Measurements from ENCODE around the gene CYB561D1.

The CYB561D1 gene

DNA sequence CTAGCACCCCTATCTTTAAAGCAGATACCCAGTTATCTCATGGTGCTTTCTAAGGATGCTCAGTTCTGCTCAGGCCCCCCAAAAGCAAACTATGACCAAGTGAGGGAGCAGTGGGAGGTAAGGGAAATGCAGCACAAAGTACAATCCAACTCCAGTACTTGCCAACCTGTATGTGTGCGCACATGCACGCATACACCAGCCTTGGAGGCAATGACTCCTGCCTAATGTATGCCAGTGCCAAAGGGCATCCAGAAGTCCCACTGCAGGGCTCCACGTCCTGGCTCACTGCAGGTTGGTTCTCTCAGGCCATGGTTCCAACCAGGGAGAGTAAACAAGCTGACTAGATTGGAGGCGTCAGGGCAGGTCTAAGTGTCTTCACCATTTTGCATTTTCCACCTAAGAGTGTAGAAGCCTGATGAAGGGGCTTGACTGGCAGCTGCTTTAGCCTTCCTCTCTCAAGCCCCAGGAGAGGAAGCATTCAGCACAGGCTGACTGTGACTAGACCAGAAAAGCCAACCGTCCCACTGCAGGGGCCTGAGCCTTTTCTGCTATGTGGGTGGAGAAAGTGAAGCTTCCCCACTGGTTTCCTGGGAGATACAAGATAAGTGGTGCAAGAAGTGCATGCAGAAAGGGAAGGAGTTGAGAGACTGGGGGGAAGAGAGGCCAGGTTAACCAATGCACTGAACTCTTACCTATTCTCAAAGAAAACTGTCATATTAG, 7.9 kb downstream of the CYB561D1 start:
- DNase-seq, result no peak

DNA sequence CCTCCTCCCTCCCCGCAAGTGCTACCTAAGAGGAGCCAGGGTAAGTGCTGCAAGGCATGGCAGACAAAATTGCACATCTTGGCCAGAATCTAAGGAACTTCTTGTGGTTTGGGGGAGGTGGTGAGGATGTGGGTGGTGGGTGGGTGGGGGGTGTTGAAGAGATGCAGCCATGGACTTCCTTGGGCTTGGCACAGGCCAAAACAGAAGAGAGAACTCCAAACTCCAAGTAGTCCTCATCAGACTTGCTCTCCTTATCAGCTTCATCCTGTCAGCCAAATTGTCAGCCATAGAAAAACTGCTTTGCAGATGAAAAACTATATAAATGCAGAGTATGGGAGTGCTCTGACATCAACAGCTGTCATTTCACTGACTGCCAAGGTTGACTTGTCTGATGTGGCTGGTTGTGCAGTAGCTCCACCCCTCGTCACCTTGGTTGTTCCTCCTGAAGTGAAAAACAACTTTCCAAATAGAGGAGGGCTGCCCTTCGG, 8.5 kb downstream of the CYB561D1 start:
- no peak for DNase-seq

DNA sequence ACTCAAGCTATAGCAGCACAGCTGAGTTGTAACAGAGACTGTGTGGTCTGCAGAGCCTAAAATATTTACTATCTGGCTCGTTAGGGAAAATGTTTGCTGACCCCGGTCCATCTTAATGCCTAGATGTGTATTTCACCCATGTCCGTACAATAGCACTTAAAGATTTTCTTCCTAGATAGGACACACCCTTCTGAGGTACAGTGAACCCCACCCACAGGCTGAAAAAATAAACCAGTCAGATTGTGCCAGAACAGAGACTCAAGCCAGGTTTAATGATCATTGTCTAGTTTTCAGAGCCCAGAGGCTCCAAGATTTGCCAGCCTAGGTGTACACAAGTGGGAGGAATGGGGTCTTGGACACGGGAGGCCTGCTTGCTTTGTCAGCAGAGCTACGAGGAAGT, 10.0 kb downstream of the CYB561D1 start:
- no peak for DNase-seq

DNA sequence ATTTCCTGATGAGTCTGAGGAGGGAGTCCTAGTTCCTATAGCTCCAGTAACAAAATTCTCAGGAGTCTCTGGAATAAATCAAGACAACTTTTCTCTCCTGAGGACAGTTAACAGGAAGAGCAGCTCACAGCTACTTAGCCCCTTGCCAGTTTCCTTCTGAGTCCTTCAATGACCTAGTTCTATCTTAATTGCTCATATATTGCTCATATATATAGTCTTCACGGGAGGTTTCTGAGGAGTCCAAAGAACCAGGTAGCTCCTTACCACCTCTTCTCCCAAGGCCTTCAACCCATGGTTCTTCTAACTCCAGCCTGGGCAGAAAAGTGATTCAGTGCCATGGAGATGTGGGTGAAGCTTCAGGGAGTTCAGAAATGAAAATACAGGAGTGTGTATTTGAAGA, 11.1 kb downstream of the CYB561D1 start:
- no peak for DNase-seq

DNA sequence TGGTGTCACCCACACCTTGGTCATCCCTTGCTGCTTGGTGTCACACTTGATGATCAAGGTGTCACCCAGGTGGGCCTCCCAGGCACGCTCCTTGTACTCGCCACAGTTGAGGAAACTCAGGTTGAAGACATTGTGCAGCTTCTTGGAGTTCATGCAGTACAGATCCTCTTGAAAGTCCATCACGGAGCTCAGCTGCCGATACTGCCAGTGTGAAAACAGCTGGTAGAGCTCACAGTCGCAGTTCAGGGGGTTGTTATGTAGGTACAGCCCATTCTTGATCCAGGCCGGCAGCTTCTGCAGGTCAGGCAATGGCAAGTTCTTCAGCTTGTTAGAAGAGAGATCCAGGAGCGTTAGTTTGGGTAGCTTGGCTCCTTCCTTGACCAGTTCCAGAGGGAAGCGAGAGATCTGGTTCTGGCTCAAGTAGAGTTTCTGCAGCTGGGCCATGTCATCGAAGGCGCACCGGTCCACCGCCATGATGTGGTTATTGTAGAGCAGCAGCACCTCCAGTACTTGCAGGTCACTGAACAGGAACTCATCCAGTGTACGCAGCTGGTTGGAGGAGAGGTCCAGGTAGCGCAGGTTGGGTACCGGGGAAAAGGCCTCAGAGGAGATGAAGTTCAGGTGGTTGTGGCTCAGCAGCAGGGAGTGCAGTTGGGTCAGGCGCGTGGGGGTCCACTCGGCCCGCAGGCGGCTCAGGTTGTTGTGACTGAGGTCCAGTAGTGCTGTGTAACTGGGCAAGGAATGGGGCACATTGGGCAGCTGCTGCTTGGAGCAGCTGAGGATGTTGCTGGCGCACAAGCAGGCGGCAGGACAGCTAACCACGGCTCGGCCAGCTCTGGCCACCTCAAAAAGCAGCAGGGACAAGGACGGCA, 14.3 kb downstream of the CYB561D1 start:
- DNase-seq, result no peak

DNA sequence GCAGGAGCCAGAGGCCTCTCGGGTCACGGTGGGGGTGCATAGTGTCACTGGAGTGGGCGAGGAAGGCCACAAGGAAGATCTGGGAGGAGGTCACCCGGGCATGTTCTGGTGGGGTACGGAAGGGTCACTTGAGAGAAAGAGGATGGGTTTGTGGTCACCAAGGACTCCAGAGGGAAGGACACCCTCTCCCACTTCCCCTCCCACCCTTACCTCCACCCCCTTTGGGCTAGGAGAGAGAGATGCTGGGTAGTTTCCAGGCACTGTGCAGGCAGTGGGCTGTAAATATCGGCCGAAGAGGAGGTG, 14.9 kb downstream of the CYB561D1 start:
- no peak for DNase-seq

DNA sequence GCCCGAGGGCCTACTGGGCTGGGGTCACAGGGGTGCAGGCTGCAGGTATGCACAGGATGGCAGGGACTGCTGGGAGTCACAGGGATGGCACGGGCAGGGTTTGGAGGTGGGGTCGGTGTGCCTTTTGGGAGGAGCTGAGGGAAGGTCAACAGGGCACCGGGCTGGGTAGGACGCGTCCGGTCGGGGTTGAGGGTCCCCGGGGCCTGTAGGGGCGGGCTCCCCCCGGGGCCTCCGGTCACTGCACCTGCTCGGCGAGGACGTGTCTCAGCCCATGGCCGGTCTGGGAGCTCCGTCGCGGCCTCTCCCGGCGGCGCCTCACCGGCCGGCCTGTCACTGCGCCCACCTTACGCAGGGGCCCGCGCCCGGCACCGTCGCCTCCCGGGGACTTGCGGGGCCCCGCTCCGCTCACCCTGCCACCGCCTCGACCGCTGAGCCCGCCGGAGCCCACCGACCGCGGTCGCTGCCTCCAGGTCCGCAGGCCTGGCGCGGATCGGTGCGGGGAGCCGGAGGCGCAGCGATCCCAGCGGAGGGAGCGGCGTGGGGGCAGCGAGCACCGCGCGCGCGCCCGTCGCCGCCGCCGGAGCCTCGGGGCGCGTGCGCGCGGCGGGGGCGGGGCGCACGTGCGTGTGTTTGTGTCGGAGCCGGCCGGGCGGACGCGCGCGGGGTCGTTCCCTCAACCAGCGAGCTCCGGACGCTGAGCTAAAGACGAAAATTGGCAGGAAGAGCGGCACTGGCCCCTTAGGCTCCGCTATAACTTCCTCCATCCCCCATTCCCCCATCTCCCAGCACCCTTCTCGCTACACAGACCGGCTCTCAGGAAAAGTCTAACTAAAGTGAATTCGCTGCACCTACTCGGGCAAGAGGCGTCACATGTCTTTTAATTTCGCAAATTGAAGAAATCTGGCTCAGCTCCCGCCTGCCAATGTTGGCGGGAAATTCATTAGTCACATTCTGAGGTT, 15.6 kb downstream of the CYB561D1 start, which contains the start of gene AMIGO1:
Gene AMIGO1 (minus strand): TSS at position 552 of the 959 bp plus-strand sequence. CDS start 815 bp downstream, outside the sequence.
- peak; percentile 69 to 78 (median 74) for DNase-seq

DNA sequence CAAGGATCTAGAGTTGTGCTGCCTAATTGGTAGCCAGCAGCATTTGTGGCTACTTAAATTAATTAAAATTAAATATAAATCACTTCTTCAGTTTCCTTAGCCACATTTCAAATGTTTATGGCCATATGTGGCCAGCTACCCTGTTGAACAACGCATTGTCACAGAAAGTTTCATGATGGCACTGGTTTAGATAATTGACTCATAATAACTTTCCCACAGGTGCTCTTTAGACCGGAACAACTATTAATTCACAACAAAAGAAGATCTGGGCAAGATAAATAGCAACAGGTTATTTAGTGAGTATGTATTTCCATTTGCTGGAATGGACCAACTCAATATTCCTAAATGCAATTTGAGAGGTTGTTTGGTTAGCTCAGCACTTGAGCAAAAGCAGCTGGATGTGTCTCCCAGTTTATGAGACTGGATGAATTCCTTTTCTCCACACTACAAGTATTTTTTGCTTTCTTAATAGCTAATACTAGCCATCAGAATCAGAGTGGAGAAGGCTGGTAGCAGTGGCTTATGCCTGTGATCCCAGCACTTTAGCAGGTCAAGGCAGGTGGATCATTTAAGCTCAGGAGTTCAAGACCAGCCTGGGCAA, 19.3 kb downstream of the CYB561D1 start:
- peak in 1 of 3 experiments; percentile 25 for DNase-seq

DNA sequence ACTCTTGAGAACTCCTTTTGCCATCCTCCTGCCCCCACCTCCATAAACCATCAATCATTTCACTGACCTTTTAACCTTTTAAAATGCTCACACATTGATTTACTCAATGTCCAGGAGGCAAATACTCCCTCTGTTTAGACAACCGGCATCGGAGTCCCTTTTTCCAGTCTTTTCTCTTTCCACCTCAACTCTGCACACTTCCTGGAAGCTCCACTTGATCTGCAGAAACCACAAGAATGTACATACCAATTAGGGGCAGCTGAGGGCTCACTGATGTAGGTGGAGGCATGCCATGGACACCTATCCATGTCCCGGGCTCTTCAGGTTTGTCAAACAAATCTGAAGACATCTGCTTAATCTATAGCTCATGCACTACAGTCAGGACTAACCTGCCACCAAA, 21.0 kb downstream of the CYB561D1 start:
- DNase-seq, result no peak

DNA sequence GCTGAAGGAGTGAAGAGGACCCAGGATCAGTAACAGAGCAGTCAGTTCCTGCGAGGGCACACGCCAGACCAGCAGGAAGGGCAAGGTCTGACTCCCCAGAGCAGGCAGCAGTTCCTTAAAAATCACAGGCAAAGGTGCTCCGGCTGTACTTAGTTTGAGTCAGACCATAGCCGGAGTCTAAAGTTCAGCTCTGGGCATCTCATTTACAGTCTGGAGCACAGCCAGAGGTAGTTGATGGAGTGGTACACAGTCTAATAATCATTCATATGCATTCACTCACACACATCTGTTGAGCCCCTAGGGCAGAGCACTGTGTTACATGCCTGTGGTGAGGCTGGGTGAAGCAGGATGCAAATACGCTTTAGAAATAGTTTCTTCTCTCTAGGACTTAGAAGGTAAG, 23.0 kb downstream of the CYB561D1 start:
- no peak for DNase-seq

DNA sequence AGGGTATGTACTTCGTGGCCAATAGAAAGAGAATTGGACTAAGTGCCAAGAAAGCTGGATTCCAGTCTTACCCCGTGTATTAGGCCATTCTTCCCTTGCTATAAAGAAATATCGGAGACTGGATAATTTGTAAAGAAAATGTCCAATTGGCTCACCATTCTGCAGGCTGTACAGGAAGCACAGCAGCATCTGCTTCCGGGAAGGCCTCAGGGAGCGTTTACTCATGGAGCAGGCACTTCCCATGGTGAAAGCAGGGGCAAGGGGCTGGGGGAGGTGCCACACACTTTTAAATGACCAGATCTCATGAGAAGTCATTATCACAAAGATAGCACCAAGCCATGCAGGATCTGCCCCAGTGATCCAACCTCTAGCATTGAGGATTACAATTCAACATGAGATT, 23.4 kb downstream of the CYB561D1 start:
- DNase-seq, result no peak

DNA sequence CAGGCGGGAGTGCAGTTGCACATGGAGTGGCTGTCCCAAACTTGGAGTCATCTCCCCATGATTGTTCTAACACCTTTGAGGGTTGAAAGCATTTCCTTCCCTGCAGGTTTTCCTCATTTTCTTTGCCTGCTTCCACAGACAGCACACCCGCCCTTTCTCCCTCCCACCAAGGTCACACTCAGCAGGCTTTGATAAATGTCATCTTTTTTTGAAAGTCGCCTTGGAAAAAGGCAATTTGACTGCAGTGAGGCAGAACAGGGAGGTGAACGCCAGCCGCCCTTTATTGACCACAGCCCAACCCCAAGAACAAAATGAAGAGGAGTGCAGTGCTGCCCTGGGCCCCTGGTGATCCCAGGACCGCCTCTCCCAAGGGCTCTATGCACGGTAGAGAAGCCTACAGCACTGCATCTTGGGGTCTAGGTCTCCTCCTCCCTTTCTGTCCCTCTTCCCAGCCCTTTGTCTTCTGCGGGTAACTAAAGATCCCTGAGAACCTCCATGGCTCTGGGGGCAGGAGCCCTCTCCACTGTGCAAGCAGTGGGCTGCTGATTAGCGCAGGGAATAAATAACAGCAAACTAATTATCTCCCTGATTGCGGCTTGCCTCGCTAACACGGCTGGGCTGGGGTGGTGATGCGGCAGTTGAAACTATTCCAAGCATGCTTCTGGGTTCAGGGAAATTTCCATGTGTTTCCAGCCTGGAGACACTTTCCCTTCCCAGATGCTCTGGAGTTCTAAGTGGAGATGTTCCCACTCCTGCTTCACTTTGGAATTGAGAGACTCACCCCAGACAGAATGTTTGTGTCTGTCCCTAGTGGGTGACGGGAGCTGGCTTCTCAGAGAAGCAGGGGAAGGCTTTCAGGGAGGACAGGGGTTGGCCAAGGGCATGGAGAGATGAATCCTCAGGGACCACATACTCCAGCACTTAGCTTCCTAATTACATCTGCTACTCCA, 27.4 kb downstream of the CYB561D1 start:
- DNase-seq, result peak in 1 of 3 experiments; percentile 23

DNA sequence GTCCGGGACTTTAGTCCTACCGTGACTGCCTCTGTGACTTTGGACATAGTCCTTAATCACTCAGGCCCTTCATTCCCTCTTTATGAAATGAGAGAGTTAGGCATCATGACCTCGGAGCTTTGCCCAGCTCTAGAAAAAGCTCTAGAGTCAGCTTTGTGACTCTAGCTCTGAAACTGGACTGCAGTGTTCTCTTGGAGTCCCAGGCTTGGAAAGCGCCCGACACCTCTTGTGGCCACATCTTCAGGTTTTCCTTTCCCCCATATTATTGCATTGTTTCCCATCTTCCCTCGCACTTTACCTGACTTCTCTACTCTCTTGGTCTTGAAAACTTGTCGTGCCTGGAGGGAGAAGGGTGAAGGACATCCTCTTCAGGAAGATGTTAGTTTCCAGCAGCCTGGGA, 28.1 kb downstream of the CYB561D1 start:
- no peak for DNase-seq

DNA sequence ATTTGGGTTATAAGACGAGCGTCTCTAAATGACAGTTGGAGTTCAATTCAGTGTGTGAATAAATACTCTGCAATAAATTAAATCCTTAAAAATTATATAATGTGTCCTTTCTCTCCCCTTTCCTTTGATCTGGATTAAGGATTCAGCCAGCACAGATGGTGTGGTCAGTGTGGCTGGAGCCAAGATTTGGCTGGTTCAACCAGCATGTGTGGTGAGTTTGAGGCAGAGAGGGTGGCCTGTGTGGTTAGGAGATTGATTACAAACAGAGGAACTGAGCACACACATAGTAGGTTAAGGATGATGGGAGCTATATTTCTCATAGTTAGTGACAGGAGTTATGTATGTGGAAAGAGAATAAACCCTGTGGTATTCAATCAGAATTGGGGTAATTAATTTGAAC, 29.8 kb downstream of the CYB561D1 start:
- no peak for DNase-seq

DNA sequence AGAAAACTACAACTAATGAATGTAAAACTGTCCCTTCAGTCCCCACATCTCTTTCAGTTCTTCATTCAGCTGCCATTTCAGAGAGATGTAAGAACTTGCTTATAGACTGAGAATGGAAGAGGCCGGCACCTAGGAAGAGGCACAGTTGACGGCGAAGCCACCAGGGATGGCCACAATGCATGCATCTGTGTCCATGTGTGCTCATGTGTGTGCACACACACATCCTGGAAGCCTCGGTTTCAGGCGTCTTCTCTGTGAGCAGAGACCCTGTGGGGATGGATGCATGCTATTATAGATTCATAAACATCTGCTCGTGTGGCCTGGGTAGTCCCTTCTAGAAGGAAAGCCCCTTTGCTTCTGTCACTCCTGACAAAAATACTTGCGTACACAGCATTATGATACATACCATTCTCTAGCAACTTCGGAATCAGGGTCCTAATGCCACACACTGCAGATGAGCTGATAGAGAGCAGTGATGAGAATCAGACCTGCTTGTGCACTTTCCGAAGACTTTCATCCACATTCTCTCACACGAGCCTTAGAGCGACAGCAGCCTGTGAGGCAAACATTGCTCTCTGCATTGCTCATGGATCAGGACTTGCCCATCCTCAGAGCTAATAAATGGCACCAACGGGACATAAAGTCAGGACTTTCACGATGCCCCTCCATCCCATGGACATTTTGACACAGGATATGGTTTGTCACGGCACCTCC, 33.4 kb downstream of the CYB561D1 start:
- no peak for DNase-seq

DNA sequence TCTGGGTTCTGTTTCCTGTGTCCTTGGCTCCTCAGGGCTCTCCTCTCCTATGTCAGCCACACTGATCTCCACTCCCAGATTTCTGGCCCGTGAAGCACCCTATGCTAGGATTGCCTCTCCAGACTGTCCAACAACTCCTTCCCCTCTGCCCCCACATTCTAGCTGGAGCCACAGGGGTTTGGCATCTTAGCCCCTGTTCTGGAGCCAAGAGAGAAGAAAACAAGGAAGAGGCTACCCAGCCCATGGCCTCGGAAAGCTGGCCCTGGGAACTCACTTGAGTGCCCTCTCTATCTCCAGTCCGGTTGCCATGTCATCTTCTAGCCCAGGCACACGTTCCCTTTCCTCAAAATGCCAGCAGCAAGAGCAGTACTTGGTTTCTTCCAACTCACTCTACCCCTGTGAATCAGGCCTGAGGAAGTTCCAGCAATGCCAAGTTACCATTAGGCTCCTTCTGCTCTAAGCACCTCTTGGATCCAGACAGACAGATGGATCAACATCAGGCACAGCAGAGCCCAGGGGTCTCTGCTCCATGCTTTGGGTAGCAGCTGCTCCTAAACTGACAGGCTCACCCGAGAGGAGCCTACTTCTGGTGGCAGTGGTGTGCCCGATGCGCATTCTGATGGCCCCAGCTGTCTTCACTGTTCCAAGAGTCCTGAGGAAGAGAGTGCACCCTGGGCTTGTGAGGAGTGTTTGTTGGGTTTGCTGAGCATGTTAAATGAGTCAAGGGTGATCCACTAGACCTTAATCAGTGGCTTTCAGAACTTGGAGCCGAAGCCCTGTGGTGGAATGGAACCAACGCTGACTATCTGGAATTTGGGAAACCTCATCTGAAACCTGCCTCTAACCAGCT, 34.2 kb downstream of the CYB561D1 start:
- no peak for DNase-seq

DNA sequence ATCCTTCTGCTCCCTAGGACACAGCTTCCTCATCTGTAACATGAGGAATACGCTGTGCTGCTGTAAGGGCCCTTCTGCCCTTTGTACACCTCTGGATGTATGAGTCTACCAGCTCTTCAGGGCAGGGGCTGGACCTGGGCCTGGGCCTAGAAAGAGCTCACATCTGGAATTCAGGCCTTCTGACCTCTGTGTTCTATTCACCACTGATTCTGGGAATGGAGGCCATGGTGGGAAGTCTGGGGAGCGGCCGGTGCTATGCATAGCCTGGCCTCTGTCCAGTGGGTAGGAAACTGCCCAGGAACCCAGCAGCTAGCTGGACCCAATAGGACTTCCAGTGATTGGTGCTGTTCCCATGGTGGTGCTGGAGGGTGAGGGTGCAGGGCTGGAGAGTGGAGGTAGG, 34.8 kb downstream of the CYB561D1 start:
- DNase-seq, result no peak

DNA sequence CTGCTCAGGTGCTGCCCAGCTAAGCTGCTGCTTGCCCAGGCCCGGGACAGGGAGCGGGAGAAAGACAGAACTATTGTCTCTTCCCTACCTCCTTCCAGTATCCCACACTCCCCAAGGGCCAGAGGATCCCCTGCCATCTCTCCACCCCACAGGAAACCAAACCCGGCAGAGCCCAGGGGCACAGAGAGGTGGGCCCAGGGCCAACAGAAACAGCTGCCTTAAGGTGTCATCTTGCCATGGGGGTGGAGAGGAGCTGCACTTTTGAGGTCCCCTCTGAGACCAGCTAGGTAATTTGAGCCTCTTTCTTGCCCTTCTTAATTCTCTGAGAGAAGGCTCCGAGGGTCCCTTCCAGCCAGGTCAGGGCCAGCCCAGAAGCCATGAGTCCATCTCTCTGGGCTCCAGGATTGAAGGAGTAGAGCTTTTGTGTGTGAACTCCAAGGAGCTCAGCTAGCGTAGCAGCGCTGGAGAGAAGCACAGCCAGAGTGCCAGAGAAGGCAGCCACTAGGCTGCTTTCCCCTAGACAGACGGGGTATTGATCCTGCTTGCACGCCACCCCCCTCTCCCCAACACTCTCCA, 36.1 kb downstream of the CYB561D1 start:
- DNase-seq, result peak in 1 of 3 experiments; percentile 49

DNA sequence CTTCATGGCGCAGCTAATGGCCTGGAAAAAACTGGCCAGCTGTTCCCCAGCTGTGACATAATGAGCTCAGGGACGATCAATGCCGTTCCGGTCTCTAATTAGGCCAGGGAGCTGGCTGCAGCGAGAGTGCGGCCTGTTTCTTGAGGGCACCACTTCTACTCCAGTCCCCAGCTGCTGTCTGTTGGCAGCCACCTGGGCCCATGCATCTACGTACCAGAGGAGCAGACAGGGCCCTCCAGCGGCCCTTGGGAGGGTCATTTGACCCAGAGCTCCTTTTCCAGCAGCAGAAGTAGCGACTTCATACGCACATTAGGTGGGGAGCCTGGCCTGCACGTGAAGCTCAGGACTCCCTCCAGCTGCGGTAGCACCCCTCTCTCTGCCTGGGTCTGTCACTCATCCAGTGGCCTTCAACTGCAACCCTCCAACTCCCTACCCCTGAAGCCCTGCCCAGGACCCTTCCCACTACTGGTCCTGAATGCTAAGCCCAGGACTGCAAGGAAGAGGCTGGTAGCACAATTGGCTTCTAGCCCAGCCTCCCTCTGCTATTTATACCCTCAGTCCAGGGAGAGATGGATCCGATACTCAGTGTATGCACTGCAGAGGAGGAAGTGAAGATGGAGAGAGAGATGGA, 36.7 kb downstream of the CYB561D1 start:
- DNase-seq, result peak; percentile 44 to 65 (median 51)
